Measurements from ENCODE around the gene ETV4.

Gene ETV4

GRCh38 chr17:43572368-43572980 lies 26.3 kb upstream of the ETV4 start:
- DNase-seq: no peak

GRCh38 chr17:43570518-43570928 lies 24.4 kb upstream of the ETV4 start:
- DNase-seq: no peak

GRCh38 chr17:43568506-43569082 lies 22.5 kb upstream of the ETV4 start:
- no peak for DNase-seq

- DNase-seq: no peak
Observed at GRCh38 chr17:43563600-43564594, 17.8 kb upstream of the ETV4 start.

- no peak for DNase-seq
Observed at GRCh38 chr17:43562679-43563599, 16.8 kb upstream of the ETV4 start.

GRCh38 chr17:43560461-43561427 lies 14.6 kb upstream of the ETV4 start:
- DNase-seq: no peak

- DNase-seq: no peak
Observed at GRCh38 chr17:43559161-43559816, 13.1 kb upstream of the ETV4 start.

- DNase-seq: no peak
Observed at GRCh38 chr17:43558805-43559160, 12.6 kb upstream of the ETV4 start.

- no peak for DNase-seq
Observed at GRCh38 chr17:43556292-43556691, 10.2 kb upstream of the ETV4 start.

- DNase-seq: no peak
Observed at GRCh38 chr17:43554857-43555256, 8.7 kb upstream of the ETV4 start.

- DNase-seq: no peak
Observed at GRCh38 chr17:43553573-43553972, 7.4 kb upstream of the ETV4 start.

- no peak for DNase-seq
Observed at GRCh38 chr17:43552229-43552837, 6.2 kb upstream of the ETV4 start.

- DNase-seq: no peak
Observed at GRCh38 chr17:43550754-43551153, 4.6 kb upstream of the ETV4 start.

- no peak for DNase-seq
Observed at GRCh38 chr17:43549496-43549895, 3.4 kb upstream of the ETV4 start.

GRCh38 chr17:43548689-43549379 lies 2.7 kb upstream of the ETV4 start:
- DNase-seq: no peak

- no peak for DNase-seq
Observed at GRCh38 chr17:43547659-43548256, 1.6 kb upstream of the ETV4 start.

- no peak for DNase-seq
Observed at GRCh38 chr17:43547189-43547550, 1.0 kb upstream of the ETV4 start.

- peak in 1 of 2 experiments; percentile 2 for DNase-seq
Observed at GRCh38 chr17:43545383-43545632, 832 bp downstream of the ETV4 start.

GRCh38 chr17:43543771-43544575 lies 2.2 kb downstream of the ETV4 start:
- DNase-seq: no peak

Data from activated CD4-positive, alpha-beta T cell treated with anti-CD3 and anti-CD28 coated beads, Interleukin-2, amount 50 U/mL, for 4 hours (primary cell).